Liver (tissue), 9 donors: ENCODE data around the gene GSK3B. TPM values are rescaled to one million over a fixed set of nuclear protein-coding genes. Genes with fewer than 3 reads are reported as not detected.

Experiments
- DNase-seq: peaks from one replicate; pipeline ENCODE4 v3.0.0-alpha.2; 2017; ENCODE audit warnings: low spot score
- H3K27ac ChIP-seq, 2 donors: one replicate each; pipeline ENCODE4 v1.7.0; 2013; ENCODE audit warnings: inconsistent platforms in 2 of 2, low read length in 2 of 2, control low read depth in 1 of 2, low read depth in 1 of 2, mild to moderate bottlenecking in 1 of 2
- H3K27me3 ChIP-seq, 4 donors: one replicate each; pipeline versions ENCODE4 v1.6.1 to v1.7.0; 2013; ENCODE audit warnings: low read length in 3 of 4, inconsistent platforms in 1 of 4, mild to moderate bottlenecking in 1 of 4, moderate library complexity in 1 of 4; ENCODE audit not compliant: control insufficient read depth in 4 of 4, insufficient read depth in 4 of 4
- H3K36me3 ChIP-seq, 4 donors: one replicate each; pipeline versions ENCODE4 v1.6.1 to v1.7.0; 2013; ENCODE audit warnings: low read length in 3 of 4, mild to moderate bottlenecking in 3 of 4, low read depth in 1 of 4, moderate library complexity in 1 of 4; ENCODE audit not compliant: control insufficient read depth in 4 of 4, insufficient read depth in 3 of 4
- H3K4me1 ChIP-seq, 4 donors: one replicate each; pipeline versions ENCODE4 v1.6.1 to v1.7.0; 2013; ENCODE audit warnings: low read length in 3 of 4, mild to moderate bottlenecking in 3 of 4, moderate library complexity in 1 of 4; ENCODE audit not compliant: control insufficient read depth in 4 of 4, insufficient read depth in 4 of 4
- H3K4me3 ChIP-seq, 3 donors: one replicate each; pipeline versions ENCODE4 v1.6.1 to v1.7.0; 2013; ENCODE audit warnings: low read length in 3 of 3, control low read depth in 1 of 3, low read depth in 1 of 3, mild to moderate bottlenecking in 1 of 3
- H3K9ac ChIP-seq, 2 donors: one replicate each; pipeline ENCODE4 v1.7.0; 2013; ENCODE audit warnings: low read length in 2 of 2, mild to moderate bottlenecking in 2 of 2, moderate library complexity in 2 of 2, control low read depth in 1 of 2, low read depth in 1 of 2
- H3K9me3 ChIP-seq, 4 donors: one replicate each; pipeline versions ENCODE4 v1.6.1 to v1.7.0; 2013; ENCODE audit warnings: low read length in 3 of 4; ENCODE audit not compliant: control insufficient read depth in 4 of 4
- EGR1 ChIP-seq, 2 donors: IDR thresholded peaks; 2 replicates each; pipeline ENCODE4 v1.6.1; 2016 to 2018; ENCODE audit warnings: antibody characterized with exemption in 2 of 2, low read depth in 2 of 2
- FOXA1 ChIP-seq: IDR thresholded peaks from 2 replicates; pipeline ENCODE4 v1.6.1; 2016; ENCODE audit warnings: antibody characterized with exemption
- FOXA2 ChIP-seq: IDR thresholded peaks from 2 replicates; pipeline ENCODE4 v1.6.1; 2016; ENCODE audit warnings: antibody characterized with exemption
- HNF4A ChIP-seq, 2 donors: conservative IDR thresholded peaks; 2 replicates each; pipeline ENCODE4 v1.6.1; 2016; ENCODE audit warnings: antibody characterized with exemption in 2 of 2, mild to moderate bottlenecking in 2 of 2
- HNF4G ChIP-seq: IDR thresholded peaks from 2 replicates; pipeline ENCODE4 v1.6.1; 2016; ENCODE audit warnings: antibody characterized with exemption
- RXRA ChIP-seq, 2 donors: IDR thresholded peaks; 2 replicates each; pipeline ENCODE4 v1.6.1; 2017 to 2018; ENCODE audit warnings: antibody characterized with exemption in 2 of 2, mild to moderate bottlenecking in 1 of 2
- SP1 ChIP-seq: IDR thresholded peaks from 2 replicates; pipeline ENCODE4 v1.6.1; 2018; ENCODE audit warnings: antibody characterized with exemption, mild to moderate bottlenecking
- TAF1 ChIP-seq: conservative IDR thresholded peaks from 2 replicates; pipeline ENCODE4 v1.6.1; 2016; ENCODE audit warnings: antibody characterized with exemption, mild to moderate bottlenecking
- YY1 ChIP-seq: IDR thresholded peaks from 2 replicates; pipeline ENCODE4 v1.6.1; 2016; ENCODE audit warnings: antibody characterized with exemption, mild to moderate bottlenecking
- WGBS: extraction: QIAGEN DNeasy Blood & Tissue Kit; methylation state at CpG from one replicate; pipeline ENCODE4 v1.1.7; 2013; 5-methylcytosine and 5-hydroxymethylcytosine counted together
- polyA plus RNA-seq, 2 donors: library from polyadenylated mRNA; stranded (reverse) in 1 of 2; unstranded in 1 of 2; fragments of 200-250 nt in 1 of 2; fragments of >200 nt in 1 of 2; fragmentation: Nextera tagmentation in 1 of 2; extraction: Ambion mirVana in 1 of 2; gene quantifications; one replicate each; pipeline versions ENCODE4 v1.2.1 to v1.2.3, GENCODE V29; 2013 to 2015
- total RNA-seq, 2 donors: library from RNA; depleted of rRNA; stranded (reverse); fragments of >200 nt; gene quantifications; one replicate each; pipeline ENCODE4 v1.2.3, GENCODE V29; 2014
- TF ChIP-seq, protein P1 (sequence below): IDR thresholded peaks from 2 replicates; pipeline ENCODE4 v1.6.1; 2016; ENCODE audit warnings: antibody characterized with exemption
- TF ChIP-seq, protein P2 (sequence below): fragments of 150-350 bp; IDR thresholded peaks from 2 replicates; pipeline ENCODE4 v1.5.1; 2017; ENCODE audit warnings: improper control_type of control experiment, low read depth, low read length; ENCODE audit not compliant: missing input control
- TF ChIP-seq, protein P3 (sequence below): IDR thresholded peaks from 2 replicates; pipeline ENCODE4 v1.6.1; 2016; ENCODE audit warnings: antibody characterized with exemption
- TF ChIP-seq, protein P4 (sequence below): IDR thresholded peaks from 2 replicates; pipeline ENCODE4 v1.6.1; 2016; ENCODE audit warnings: antibody characterized with exemption, mild to moderate bottlenecking
- TF ChIP-seq, protein P5 (sequence below): IDR thresholded peaks from 2 replicates; pipeline ENCODE4 v1.6.1; 2016; ENCODE audit warnings: antibody characterized with exemption
- donor health status: healthy.
- donor health status: healthy.
- donor health status: healthy.
- donor health status: healthy.
- donor health status: healthy.

The GSK3B gene
- total and polyA plus RNA-seq, 4 donors: 10.5 to 20.8 (median 18.5) TPM

DNA sequence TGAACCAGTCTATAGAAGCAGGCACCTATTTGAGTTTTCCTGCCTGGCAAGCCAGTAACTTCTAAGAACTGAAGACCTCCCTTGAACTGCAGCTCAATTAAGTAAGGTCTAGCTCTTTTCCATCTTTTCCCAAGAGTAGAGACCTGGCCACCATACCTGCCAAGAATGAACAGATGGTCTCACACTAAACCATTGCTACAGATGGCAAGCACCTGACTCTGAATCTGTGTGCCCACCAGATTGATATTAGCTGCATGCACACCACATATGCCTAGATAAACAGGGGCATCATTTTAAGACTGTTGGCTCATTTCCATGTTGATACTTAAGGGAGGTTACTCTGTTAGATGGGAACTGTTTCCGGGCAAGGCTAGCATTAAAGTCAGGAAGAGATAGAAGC, 34.8 kb upstream of the GSK3B start:
- no peaks in the 10 kb centered on the region for H3K36me3 ChIP-seq
- no peaks in the 10 kb centered on the region for H3K9me3 ChIP-seq
- no peak overlapping the region for H3K4me3 ChIP-seq
- no peak overlapping the region for H3K27ac ChIP-seq
- no peak for TF ChIP-seq SP1
- TF ChIP-seq, protein P1, sequence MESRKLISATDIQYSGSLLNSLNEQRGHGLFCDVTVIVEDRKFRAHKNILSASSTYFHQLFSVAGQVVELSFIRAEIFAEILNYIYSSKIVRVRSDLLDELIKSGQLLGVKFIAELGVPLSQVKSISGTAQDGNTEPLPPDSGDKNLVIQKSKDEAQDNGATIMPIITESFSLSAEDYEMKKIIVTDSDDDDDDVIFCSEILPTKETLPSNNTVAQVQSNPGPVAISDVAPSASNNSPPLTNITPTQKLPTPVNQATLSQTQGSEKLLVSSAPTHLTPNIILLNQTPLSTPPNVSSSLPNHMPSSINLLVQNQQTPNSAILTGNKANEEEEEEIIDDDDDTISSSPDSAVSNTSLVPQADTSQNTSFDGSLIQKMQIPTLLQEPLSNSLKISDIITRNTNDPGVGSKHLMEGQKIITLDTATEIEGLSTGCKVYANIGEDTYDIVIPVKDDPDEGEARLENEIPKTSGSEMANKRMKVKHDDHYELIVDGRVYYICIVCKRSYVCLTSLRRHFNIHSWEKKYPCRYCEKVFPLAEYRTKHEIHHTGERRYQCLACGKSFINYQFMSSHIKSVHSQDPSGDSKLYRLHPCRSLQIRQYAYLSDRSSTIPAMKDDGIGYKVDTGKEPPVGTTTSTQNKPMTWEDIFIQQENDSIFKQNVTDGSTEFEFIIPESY: no peak
- no peak for TF ChIP-seq FOXA2
- TF ChIP-seq TAF1: no peak
- TF ChIP-seq RXRA (IDR thresholded peaks at IDR 0.05): no peak
- TF ChIP-seq, protein P2, sequence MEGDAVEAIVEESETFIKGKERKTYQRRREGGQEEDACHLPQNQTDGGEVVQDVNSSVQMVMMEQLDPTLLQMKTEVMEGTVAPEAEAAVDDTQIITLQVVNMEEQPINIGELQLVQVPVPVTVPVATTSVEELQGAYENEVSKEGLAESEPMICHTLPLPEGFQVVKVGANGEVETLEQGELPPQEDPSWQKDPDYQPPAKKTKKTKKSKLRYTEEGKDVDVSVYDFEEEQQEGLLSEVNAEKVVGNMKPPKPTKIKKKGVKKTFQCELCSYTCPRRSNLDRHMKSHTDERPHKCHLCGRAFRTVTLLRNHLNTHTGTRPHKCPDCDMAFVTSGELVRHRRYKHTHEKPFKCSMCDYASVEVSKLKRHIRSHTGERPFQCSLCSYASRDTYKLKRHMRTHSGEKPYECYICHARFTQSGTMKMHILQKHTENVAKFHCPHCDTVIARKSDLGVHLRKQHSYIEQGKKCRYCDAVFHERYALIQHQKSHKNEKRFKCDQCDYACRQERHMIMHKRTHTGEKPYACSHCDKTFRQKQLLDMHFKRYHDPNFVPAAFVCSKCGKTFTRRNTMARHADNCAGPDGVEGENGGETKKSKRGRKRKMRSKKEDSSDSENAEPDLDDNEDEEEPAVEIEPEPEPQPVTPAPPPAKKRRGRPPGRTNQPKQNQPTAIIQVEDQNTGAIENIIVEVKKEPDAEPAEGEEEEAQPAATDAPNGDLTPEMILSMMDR: no peak
- TF ChIP-seq FOXA1: no peak
- DNase-seq: no peak
- H3K9ac ChIP-seq: no peak overlapping the region
- no peaks in the 10 kb centered on the region for H3K4me1 ChIP-seq
- no peaks in the 10 kb centered on the region for H3K27me3 ChIP-seq
- WGBS: 97% methylated on average over 1 of the region's 1 CpG

DNA sequence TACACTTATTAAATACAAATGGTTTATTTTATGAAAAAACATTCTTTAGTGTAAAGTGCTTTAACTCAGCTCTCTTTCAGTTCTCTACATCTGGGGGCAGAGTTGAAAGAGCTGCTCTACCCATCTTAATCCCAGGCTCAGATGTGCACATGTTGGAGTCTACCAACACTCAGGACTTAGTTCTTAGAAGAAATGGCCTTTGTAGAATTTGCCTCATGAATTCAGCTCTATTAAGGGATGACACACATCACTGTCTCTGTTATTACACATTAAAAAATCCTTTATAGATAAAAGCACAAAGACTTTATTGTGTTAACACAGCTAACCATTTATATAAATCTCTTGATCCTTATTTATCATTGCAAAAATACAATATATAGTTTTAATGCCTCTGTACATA, 31.7 kb upstream of the GSK3B start:
- Histone ChIP-seq H3K27me3 (no peaks in the 10 kb centered on the region), H3K36me3 (no peaks in the 10 kb centered on the region), H3K9ac (no peak overlapping the region), H3K27ac (no peak overlapping the region), H3K9me3 (no peaks in the 10 kb centered on the region), H3K4me3 (no peak overlapping the region), H3K4me1 (no peaks in the 10 kb centered on the region)
- DNase-seq: no peak
- TF ChIP-seq EGR1 (IDR thresholded peaks at IDR 0.05; ENCODE audit: low read depth in 2 of 2) (no peak), FOXA1 (no peak), YY1 (no peak)

DNA sequence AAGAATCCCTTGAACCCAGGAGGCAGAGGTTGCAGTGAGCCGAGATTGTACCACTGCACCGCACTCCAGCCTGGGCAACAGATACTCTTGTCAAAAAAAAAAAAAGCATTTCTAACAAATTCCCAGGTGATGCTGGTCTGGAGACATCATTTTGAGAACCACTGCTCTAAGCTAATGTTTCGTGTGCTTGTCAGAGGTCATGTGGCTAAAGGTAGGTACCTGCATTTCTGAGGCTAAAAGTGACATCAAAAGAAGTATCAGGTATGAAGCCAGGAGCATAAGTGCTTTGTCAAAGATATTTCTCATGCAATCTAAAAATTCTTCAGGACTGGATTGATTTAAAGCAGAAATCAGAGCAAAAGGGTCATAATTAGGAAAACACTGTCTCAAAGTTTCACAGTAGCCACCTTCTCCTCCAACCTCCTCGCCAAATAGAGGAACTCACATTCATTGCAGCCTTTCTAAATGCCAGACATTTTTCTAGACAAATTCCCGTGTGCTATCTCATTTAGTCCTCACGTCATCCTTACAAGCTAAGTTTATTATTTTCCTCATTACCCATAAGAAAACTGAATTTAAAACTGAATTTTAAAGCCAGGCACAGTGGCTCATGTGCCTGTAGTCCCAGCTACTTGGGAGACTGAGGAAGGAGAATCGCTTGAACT, 25.7 kb upstream of the GSK3B start:
- no peak overlapping the region for H3K9ac ChIP-seq
- H3K9me3 ChIP-seq: no peaks in the 10 kb centered on the region
- WGBS: 94% methylated on average over 7 of the region's 7 CpGs
- H3K27me3 ChIP-seq: no peaks in the 10 kb centered on the region
- H3K36me3 ChIP-seq: no peaks in the 10 kb centered on the region
- no peak overlapping the region for H3K4me3 ChIP-seq
- no peaks in the 10 kb centered on the region for H3K4me1 ChIP-seq
- no peak for DNase-seq
- no peak overlapping the region for H3K27ac ChIP-seq
- TF ChIP-seq, protein P3, sequence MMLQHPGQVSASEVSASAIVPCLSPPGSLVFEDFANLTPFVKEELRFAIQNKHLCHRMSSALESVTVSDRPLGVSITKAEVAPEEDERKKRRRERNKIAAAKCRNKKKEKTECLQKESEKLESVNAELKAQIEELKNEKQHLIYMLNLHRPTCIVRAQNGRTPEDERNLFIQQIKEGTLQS: no peak
- TF ChIP-seq HNF4A (conservative IDR thresholded peaks at IDR 0.05) (no peak), FOXA1 (no peak), YY1 (no peak), HNF4G (no peak), SP1 (no peak), FOXA2 (no peak), EGR1 (IDR thresholded peaks at IDR 0.05; ENCODE audit: low read depth in 2 of 2) (no peak)
- TF ChIP-seq, protein P4, sequence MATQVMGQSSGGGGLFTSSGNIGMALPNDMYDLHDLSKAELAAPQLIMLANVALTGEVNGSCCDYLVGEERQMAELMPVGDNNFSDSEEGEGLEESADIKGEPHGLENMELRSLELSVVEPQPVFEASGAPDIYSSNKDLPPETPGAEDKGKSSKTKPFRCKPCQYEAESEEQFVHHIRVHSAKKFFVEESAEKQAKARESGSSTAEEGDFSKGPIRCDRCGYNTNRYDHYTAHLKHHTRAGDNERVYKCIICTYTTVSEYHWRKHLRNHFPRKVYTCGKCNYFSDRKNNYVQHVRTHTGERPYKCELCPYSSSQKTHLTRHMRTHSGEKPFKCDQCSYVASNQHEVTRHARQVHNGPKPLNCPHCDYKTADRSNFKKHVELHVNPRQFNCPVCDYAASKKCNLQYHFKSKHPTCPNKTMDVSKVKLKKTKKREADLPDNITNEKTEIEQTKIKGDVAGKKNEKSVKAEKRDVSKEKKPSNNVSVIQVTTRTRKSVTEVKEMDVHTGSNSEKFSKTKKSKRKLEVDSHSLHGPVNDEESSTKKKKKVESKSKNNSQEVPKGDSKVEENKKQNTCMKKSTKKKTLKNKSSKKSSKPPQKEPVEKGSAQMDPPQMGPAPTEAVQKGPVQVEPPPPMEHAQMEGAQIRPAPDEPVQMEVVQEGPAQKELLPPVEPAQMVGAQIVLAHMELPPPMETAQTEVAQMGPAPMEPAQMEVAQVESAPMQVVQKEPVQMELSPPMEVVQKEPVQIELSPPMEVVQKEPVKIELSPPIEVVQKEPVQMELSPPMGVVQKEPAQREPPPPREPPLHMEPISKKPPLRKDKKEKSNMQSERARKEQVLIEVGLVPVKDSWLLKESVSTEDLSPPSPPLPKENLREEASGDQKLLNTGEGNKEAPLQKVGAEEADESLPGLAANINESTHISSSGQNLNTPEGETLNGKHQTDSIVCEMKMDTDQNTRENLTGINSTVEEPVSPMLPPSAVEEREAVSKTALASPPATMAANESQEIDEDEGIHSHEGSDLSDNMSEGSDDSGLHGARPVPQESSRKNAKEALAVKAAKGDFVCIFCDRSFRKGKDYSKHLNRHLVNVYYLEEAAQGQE: no peak
- TF ChIP-seq, protein P2: no peak
- TF ChIP-seq, protein P5, sequence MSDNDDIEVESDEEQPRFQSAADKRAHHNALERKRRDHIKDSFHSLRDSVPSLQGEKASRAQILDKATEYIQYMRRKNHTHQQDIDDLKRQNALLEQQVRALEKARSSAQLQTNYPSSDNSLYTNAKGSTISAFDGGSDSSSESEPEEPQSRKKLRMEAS: no peak
- TF ChIP-seq, protein P1: no peak
